Keratinocyte (primary cell): ENCODE data around the gene SCUBE1. TPM values are rescaled to one million over a fixed set of nuclear protein-coding genes. Genes with fewer than 3 reads are reported as not detected.

Experiments
- DNase-seq: peaks from one replicate; pipeline ENCODE4 v3.0.0-alpha.2; 2011; ENCODE audit warnings: low read depth, missing footprints, low spot score
- FAIRE-seq: peaks from 2 replicates; lab custom pipeline; 2011; peaks lifted over from hg19 to GRCh38; lab: Jason Lieb, UNC
- H2AFZ ChIP-seq: 2 replicates; pipeline ENCODE4 v1.6.0; 2012; ENCODE audit warnings: low read length, control low read depth, inconsistent platforms; ENCODE audit not compliant: control insufficient read depth
- H3K27ac ChIP-seq: 2 replicates; pipeline ENCODE4 v1.5.1; 2011; ENCODE audit warnings: low read length; ENCODE audit not compliant: control insufficient read depth, insufficient read depth
- H3K27me3 ChIP-seq: 3 replicates; pipeline ENCODE4 v1.6.0; 2011; ENCODE audit warnings: low read length; ENCODE audit not compliant: control insufficient read depth, insufficient read depth; ENCODE audit errors: extremely low read depth
- H3K36me3 ChIP-seq, 2 experiments: 2 replicates in 1 of 2; 3 replicates in 1 of 2; pipeline ENCODE4 v1.5.1; 2011; ENCODE audit warnings: low read length in 2 of 2, mild to moderate bottlenecking in 1 of 2; ENCODE audit not compliant: control insufficient read depth in 2 of 2, insufficient read depth in 2 of 2; ENCODE audit errors: extremely low read depth in 1 of 2
- H3K4me1 ChIP-seq: 3 replicates; pipeline ENCODE4 v1.5.1; 2011; ENCODE audit warnings: low read length; ENCODE audit not compliant: control insufficient read depth, insufficient read depth; ENCODE audit errors: extremely low read depth
- H3K4me2 ChIP-seq: 3 replicates; pipeline ENCODE4 v1.6.0; 2011; ENCODE audit warnings: low read depth, low read length; ENCODE audit not compliant: control insufficient read depth, insufficient read depth; ENCODE audit errors: extremely low read depth
- H3K4me3 ChIP-seq, 3 experiments: fragments of 200-600 bp in 1 of 3; sonication (generic) in 1 of 3; 2 replicates in 2 of 3; 3 replicates in 1 of 3; pipeline ENCODE4 v1.5.1; 2011 to 2016; ENCODE audit warnings: low read length in 3 of 3, mild to moderate bottlenecking in 3 of 3, control low read depth in 2 of 3, inconsistent platforms in 1 of 3, low read depth in 1 of 3, mixed read lengths in 1 of 3, mixed run types in 1 of 3, moderate library complexity in 1 of 3; ENCODE audit not compliant: control insufficient read depth in 2 of 3, insufficient read depth in 2 of 3; ENCODE audit errors: extremely low read depth in 1 of 3
- H3K79me2 ChIP-seq: 2 replicates; pipeline ENCODE4 v1.6.0; 2012; ENCODE audit warnings: low read length; ENCODE audit not compliant: control insufficient read depth, insufficient read depth
- H3K9ac ChIP-seq: 3 replicates; pipeline ENCODE4 v1.6.0; 2011; ENCODE audit warnings: low read length; ENCODE audit not compliant: control insufficient read depth, insufficient read depth; ENCODE audit errors: extremely low read depth
- H3K9me1 ChIP-seq: 3 replicates; pipeline ENCODE4 v1.6.0; 2011; ENCODE audit warnings: low read length; ENCODE audit not compliant: control insufficient read depth, insufficient read depth; ENCODE audit errors: extremely low read depth
- H3K9me3 ChIP-seq: 2 replicates; pipeline ENCODE4 v1.5.1; 2012; ENCODE audit warnings: low read depth, low read length; ENCODE audit not compliant: control insufficient read depth
- H4K20me1 ChIP-seq: 3 replicates; pipeline ENCODE4 v1.6.0; 2011; ENCODE audit warnings: low read length; ENCODE audit not compliant: control insufficient read depth, insufficient read depth; ENCODE audit errors: extremely low read depth
- CTCF ChIP-seq, 3 experiments: IDR thresholded peaks in 1 of 3; conservative IDR thresholded peaks in 1 of 3; optimal IDR thresholded peaks in 1 of 3; 2 replicates in 2 of 3; 3 replicates in 1 of 3; pipeline versions ENCODE3 to v1.5.1; 2011; ENCODE audit warnings: low read length in 3 of 3, mild to moderate bottlenecking in 3 of 3, moderate library complexity in 2 of 3, control low read depth in 1 of 3, inconsistent platforms in 1 of 3; ENCODE audit not compliant: insufficient read depth in 2 of 3; ENCODE audit errors: extremely low read depth in 1 of 3
- EZH2 ChIP-seq: IDR thresholded peaks from one replicate; pipeline ENCODE4 v1.6.1; 2012; ENCODE audit warnings: inconsistent platforms, mild to moderate bottlenecking, low read length, moderate library complexity
- dilution Hi-C: fragments of 300-500 bp; cut with MboI; formaldehyde crosslinking; loops from one replicate; pipeline ENCODE4 v1.7.0; 2020; ENCODE audit warnings: low sequenced_read_pairs; ENCODE audit not compliant: extremely low pct_ligation_motif_present
- polyA plus RNA-seq, 5 experiments: library from polyadenylated mRNA; depleted of rRNA in 3 of 5; stranded (reverse) in 3 of 5; stranded (forward) in 1 of 5; unstranded in 1 of 5; fragments of >200 nt; gene quantifications; 1 replicate in 1 of 5; 2 replicates in 3 of 5; 3 replicates in 1 of 5; pipeline versions ENCODE4 v1.2.1 to v1.2.3, GENCODE V29; 2011 to 2012; ENCODE audit warnings: missing spikeins in 2 of 5, low read depth in 1 of 5, low replicate concordance in 1 of 5

SCUBE1 gene
- polyA plus RNA-seq, 1 donor (not counting 4 experiments of a cell fraction or from before 2014, with no cell fraction given), result not detected

- Histone ChIP-seq H4K20me1 (no peaks in the 10 kb centered on the region), H3K9me3 (no peaks in the 10 kb centered on the region), H3K27me3 (peaks cover 47% of the 10 kb centered on the region), H3K4me1 (peaks cover 9% of the 10 kb centered on the region), H3K4me2 (no peak overlapping the region), H3K4me3 (no peak overlapping the region), H3K9me1 (no peaks in the 10 kb centered on the region), H3K9ac (no peak overlapping the region), H3K36me3 (no peaks in the 10 kb centered on the region), H3K79me2 (no peaks in the 10 kb centered on the region), H3K27ac (no peak overlapping the region), H2AFZ (no peak overlapping the region)
- FAIRE-seq (no peak), DNase-seq (no peak)
- TF ChIP-seq CTCF (optimal IDR thresholded peaks at IDR 0.05 in 1 of 3, IDR thresholded peaks at IDR 0.05 in 1 of 3, conservative IDR thresholded peaks at IDR 0.05 in 1 of 3; ENCODE audit: extremely low read depth in 1 of 3, insufficient read depth in 2 of 3, low read length in 3 of 3) (no peak), EZH2 (no peak)
- dilution Hi-C loops, result no loop called here
These were observed 80.1 kb downstream of the SCUBE1 start for GRCh38 chr22:43262990-43263644.

GRCh38 chr22:43260331-43261231 is 82.6 kb downstream of the SCUBE1 start:
- TF ChIP-seq EZH2, result no peak
- no peak for TF ChIP-seq CTCF (optimal IDR thresholded peaks at IDR 0.05 in 1 of 3, IDR thresholded peaks at IDR 0.05 in 1 of 3, conservative IDR thresholded peaks at IDR 0.05 in 1 of 3; ENCODE audit: extremely low read depth in 1 of 3, insufficient read depth in 2 of 3, low read length in 3 of 3)
- DNase-seq (no peak), FAIRE-seq (no peak)
- Histone ChIP-seq H3K4me3 (no peak overlapping the region), H3K4me2 (no peak overlapping the region), H3K36me3 (no peaks in the 10 kb centered on the region), H3K27me3 (peaks cover 62% of the 10 kb centered on the region), H3K9ac (no peak overlapping the region), H3K27ac (no peak overlapping the region), H2AFZ (no peak overlapping the region), H3K4me1 (peaks cover 9% of the 10 kb centered on the region), H3K79me2 (no peaks in the 10 kb centered on the region), H3K9me3 (no peaks in the 10 kb centered on the region), H3K9me1 (no peaks in the 10 kb centered on the region), H4K20me1 (no peaks in the 10 kb centered on the region)
- dilution Hi-C loops, result no loop called here
